Stomach smooth muscle (tissue), 2 donors: ENCODE measurements around the gene SGMS1.

Experiments
- H3K27ac ChIP-seq: one replicate; pipeline ENCODE4 v1.7.0; 2013; ENCODE audit warnings: mild to moderate bottlenecking, low read length, inconsistent platforms
- H3K27me3 ChIP-seq, 2 donors: one replicate each; pipeline ENCODE4 v1.7.0; 2013; ENCODE audit warnings: low read length in 2 of 2; ENCODE audit not compliant: insufficient read depth in 2 of 2, control insufficient read depth in 1 of 2
- H3K36me3 ChIP-seq, 2 donors: one replicate each; pipeline ENCODE4 v1.7.0; 2013; ENCODE audit warnings: low read length in 2 of 2; ENCODE audit not compliant: control insufficient read depth in 2 of 2, insufficient read depth in 2 of 2
- H3K4me1 ChIP-seq: one replicate; pipeline ENCODE4 v1.7.0; 2013; ENCODE audit warnings: low read length; ENCODE audit not compliant: control insufficient read depth, insufficient read depth
- H3K4me3 ChIP-seq, 2 donors: one replicate each; pipeline ENCODE4 v1.7.0; 2013; ENCODE audit warnings: low read length in 2 of 2
- H3K9ac ChIP-seq, 2 donors: one replicate each; pipeline ENCODE4 v1.7.0; 2013; ENCODE audit warnings: low read length in 2 of 2, mild to moderate bottlenecking in 1 of 2
- H3K9me3 ChIP-seq, 2 donors: one replicate each; pipeline ENCODE4 v1.7.0; 2013; ENCODE audit warnings: low read length in 2 of 2; ENCODE audit not compliant: control insufficient read depth in 2 of 2
- donor health status: healthy.
- donor health status: Pancreatic carcinoma.

Gene SGMS1

GRCh38 chr10:50515420-50515819 lies 108.3 kb downstream of the SGMS1 start:
- peaks cover 11% of the 10 kb centered on the region for H3K4me1 ChIP-seq
- H3K9me3 ChIP-seq = no peaks in the 10 kb centered on the region
- H3K9ac ChIP-seq = no peak overlapping the region
- no peak overlapping the region for H3K4me3 ChIP-seq
- peaks cover 0 to 4% of the 10 kb centered on the region in 2 donors for H3K36me3 ChIP-seq
- no peaks in the 10 kb centered on the region for H3K27me3 ChIP-seq
- H3K27ac ChIP-seq = no peak overlapping the region

DNA sequence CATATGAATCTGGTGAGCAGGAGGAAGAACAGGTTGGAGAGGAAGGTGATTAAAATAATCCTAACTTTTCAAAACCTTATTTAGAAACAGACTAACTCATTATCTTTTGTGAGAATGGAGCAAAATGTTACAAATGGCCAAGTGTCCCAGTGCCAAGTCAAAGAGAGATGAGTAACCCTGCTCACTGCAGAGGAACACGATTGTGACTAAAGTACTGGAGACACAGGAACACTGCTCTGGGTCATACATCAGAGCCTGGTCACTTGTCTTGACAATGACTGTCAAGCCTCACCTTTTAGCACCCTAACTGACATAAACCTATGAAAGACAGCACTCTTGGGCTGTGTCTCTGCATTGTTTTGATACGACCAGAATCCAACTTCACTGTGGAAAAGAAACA lies 108.8 kb downstream of the SGMS1 start:
- H3K4me3 ChIP-seq = no peak overlapping the region
- no peak overlapping the region for H3K9ac ChIP-seq
- H3K27me3 ChIP-seq = no peaks in the 10 kb centered on the region
- H3K9me3 ChIP-seq = no peaks in the 10 kb centered on the region
- H3K36me3 ChIP-seq = peaks cover 0 to 4% of the 10 kb centered on the region in 2 donors
- H3K27ac ChIP-seq = no peak overlapping the region
- H3K4me1 ChIP-seq = peaks cover 11% of the 10 kb centered on the region

DNA sequence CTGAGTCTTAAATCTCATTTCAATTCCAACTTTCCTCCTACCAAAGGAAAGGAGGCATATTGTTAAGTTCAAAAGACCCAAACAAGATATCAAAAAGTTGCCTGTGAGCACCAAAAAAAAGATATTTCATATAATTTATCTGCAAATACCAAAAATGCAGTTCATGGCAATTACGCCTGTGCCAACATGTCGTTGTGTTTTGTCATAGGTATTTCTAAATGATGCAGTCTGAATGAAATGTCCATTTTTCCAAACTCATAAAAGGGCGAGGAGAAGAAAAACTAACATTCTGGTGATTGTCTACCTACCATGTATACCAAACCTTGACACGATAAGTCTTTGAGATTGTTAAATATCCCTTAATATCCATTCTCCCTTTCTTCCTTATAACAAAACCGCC lies 109.8 kb downstream of the SGMS1 start:
- Histone ChIP-seq H3K36me3 (no peaks in the 10 kb centered on the region), H3K27me3 (no peaks in the 10 kb centered on the region), H3K4me3 (no peak overlapping the region), H3K9me3 (no peaks in the 10 kb centered on the region), H3K4me1 (peaks cover 11% of the 10 kb centered on the region), H3K9ac (no peak overlapping the region), H3K27ac (no peak overlapping the region)

- Histone ChIP-seq H3K27me3 (no peaks in the 10 kb centered on the region), H3K27ac (no peak overlapping the region), H3K4me1 (peaks cover 11% of the 10 kb centered on the region)
Measured at GRCh38 chr10:50512743-50513416, 110.9 kb downstream of the SGMS1 start.

GRCh38 chr10:50512214-50512595 lies 111.6 kb downstream of the SGMS1 start:
- H3K4me3 ChIP-seq = no peak overlapping the region
- no peaks in the 10 kb centered on the region for H3K27me3 ChIP-seq
- no peaks in the 10 kb centered on the region for H3K9me3 ChIP-seq
- H3K36me3 ChIP-seq = no peaks in the 10 kb centered on the region
- H3K4me1 ChIP-seq = peaks cover 11% of the 10 kb centered on the region
- H3K9ac ChIP-seq = no peak overlapping the region
- H3K27ac ChIP-seq = no peak overlapping the region

More at GRCh38 chr10:50512743-50513416, 110.9 kb downstream of the SGMS1 start:
- Histone ChIP-seq H3K9me3 (no peaks in the 10 kb centered on the region), H3K4me3 (no peak overlapping the region), H3K36me3 (no peaks in the 10 kb centered on the region), H3K9ac (no peak overlapping the region)

DNA sequence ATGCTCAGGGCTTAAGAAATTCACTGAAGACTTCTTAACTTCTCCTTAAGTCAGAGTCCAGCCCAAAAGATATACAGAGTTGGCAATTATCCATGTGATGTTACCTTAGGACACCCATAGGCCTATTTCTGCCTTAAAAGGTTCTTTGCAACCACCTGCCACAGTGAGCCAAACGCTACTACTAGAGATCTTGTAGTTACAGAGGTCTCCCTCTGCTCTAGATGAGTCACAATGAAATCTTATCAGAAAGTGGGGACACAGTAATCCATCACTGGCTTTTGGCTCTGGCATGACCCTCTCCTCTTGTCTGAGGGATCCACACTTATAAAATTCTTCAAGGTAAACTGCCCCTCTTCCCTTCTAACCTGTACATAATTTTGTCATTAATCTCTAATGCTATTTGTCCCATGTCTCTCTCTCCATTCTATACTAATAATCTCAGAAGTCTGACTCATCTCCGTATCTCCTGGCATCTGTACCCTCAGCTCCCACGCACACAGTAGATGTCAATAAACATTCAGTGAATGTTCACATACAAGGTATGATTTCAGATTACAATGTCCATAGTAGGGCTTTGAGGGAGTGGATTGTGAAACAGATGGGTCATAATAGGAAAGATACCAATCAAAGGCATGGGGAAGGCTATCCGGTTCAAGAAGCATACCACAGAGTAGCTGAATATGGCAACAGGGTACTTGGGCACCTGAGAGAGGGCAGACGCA lies 112.1 kb downstream of the SGMS1 start:
- Histone ChIP-seq H3K36me3 (no peaks in the 10 kb centered on the region), H3K9ac (no peak overlapping the region), H3K4me1 (peaks cover 11% of the 10 kb centered on the region), H3K9me3 (no peaks in the 10 kb centered on the region), H3K27me3 (no peaks in the 10 kb centered on the region), H3K27ac (no peak overlapping the region), H3K4me3 (no peak overlapping the region)

DNA sequence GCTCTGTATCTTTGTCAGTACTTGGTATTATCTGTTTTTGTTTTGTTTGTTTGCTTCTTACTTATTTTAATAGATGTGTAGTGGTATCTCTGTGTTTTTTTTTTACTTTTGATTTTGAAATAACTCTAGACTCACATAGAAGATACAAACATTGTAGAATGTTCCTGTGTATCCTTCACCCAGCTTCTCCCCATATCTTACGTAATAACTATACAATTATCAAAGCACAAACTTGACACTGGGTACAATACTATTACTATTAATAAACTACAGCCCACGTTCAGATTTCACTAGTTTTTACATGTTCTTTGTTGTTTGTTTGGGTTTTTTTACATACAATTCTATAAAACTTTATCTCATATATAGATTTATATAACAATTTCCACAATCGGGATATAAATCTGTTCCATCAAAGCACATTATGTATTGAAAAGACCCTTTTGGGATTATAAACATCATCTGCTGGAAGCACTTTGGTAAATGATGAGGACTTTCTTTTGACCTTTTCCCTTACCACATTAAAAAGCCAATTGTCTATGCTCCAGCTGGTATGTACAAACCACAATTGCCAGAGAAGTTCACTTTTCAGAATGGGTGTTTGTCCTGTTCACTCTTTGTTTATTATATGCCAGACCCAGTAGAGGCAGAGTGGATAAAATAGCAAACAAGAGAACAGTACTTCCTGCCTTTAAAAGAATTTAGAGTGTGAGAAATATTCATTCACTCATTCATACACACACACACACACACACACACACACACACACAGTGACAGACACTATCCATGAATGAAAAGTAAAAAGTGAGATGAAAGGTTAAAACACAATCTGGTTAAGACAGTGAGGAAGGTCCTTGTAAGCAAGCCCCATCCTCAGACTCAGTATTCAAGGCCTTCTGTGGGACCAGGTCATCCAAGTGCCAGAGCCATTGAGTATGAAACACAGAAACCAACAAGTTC lies 113.0 kb downstream of the SGMS1 start:
- Histone ChIP-seq H3K9me3 (no peaks in the 10 kb centered on the region), H3K9ac (no peak overlapping the region), H3K27me3 (no peaks in the 10 kb centered on the region), H3K27ac (no peak overlapping the region), H3K4me1 (peaks cover 11% of the 10 kb centered on the region), H3K4me3 (no peak overlapping the region), H3K36me3 (no peaks in the 10 kb centered on the region)

GRCh38 chr10:50508315-50509051 lies 115.3 kb downstream of the SGMS1 start:
- no peaks in the 10 kb centered on the region for H3K27me3 ChIP-seq
- H3K4me3 ChIP-seq = no peak overlapping the region
- no peaks in the 10 kb centered on the region for H3K36me3 ChIP-seq
- no peak overlapping the region for H3K27ac ChIP-seq
- H3K9me3 ChIP-seq = no peaks in the 10 kb centered on the region
- H3K4me1 ChIP-seq = peaks cover 11% of the 10 kb centered on the region
- H3K9ac ChIP-seq = no peak overlapping the region

GRCh38 chr10:50506861-50507573 lies 116.7 kb downstream of the SGMS1 start:
- H3K9ac ChIP-seq = no peak overlapping the region
- no peaks in the 10 kb centered on the region for H3K36me3 ChIP-seq
- H3K27ac ChIP-seq = no peak overlapping the region
- no peak overlapping the region for H3K4me3 ChIP-seq
- H3K4me1 ChIP-seq = peaks cover 9% of the 10 kb centered on the region
- H3K27me3 ChIP-seq = no peaks in the 10 kb centered on the region
- H3K9me3 ChIP-seq = no peaks in the 10 kb centered on the region

GRCh38 chr10:50504389-50504788 lies 119.4 kb downstream of the SGMS1 start:
- Histone ChIP-seq H3K36me3 (no peaks in the 10 kb centered on the region), H3K9ac (no peak overlapping the region), H3K27ac (no peak overlapping the region)

More at GRCh38 chr10:50504389-50504788, 119.4 kb downstream of the SGMS1 start:
- Histone ChIP-seq H3K4me3 (no peak overlapping the region), H3K27me3 (no peaks in the 10 kb centered on the region), H3K9me3 (no peaks in the 10 kb centered on the region), H3K4me1 (peaks cover 7% of the 10 kb centered on the region)
